Glutamatergic neuron (in vitro differentiated cells): ENCODE data around the gene MAP2. TPM values are rescaled to one million over a fixed set of nuclear protein-coding genes. Genes with fewer than 3 reads are reported as not detected.

ENCODE experiments used
- DNase-seq: peaks from one replicate; pipeline ENCODE4 v3.0.0; 2022
- H3K27ac Mint-ChIP-seq: one replicate; pipeline ENCODE4 v1.8.0; 2020; ENCODE audit warnings: mild to moderate bottlenecking, mixed read lengths, inconsistent platforms; ENCODE audit not compliant: unreplicated experiment
- H3K27me3 Mint-ChIP-seq: one replicate; pipeline ENCODE4 v1.8.0; 2020; ENCODE audit warnings: mild to moderate bottlenecking, moderate library complexity, mixed read lengths, inconsistent platforms; ENCODE audit not compliant: unreplicated experiment
- H3K36me3 Mint-ChIP-seq: one replicate; pipeline ENCODE4 v1.8.0; 2020; ENCODE audit warnings: mild to moderate bottlenecking, mixed read lengths, inconsistent platforms; ENCODE audit not compliant: unreplicated experiment
- H3K4me1 Mint-ChIP-seq: one replicate; pipeline ENCODE4 v1.8.0; 2020; ENCODE audit warnings: mild to moderate bottlenecking, low read depth, mixed read lengths, inconsistent platforms; ENCODE audit not compliant: unreplicated experiment
- H3K4me3 Mint-ChIP-seq: one replicate; pipeline ENCODE4 v1.8.0; 2020; ENCODE audit warnings: mild to moderate bottlenecking, mixed read lengths, inconsistent platforms; ENCODE audit not compliant: unreplicated experiment
- H3K9me3 Mint-ChIP-seq: one replicate; pipeline ENCODE4 v1.8.0; 2020; ENCODE audit warnings: mild to moderate bottlenecking, moderate library complexity, mixed read lengths, inconsistent platforms; ENCODE audit not compliant: unreplicated experiment
- total RNA-seq: library from RNA; stranded (reverse); fragmentation: NEBNext Ultra II Directional; extraction: Animal tissue kit (Norgen Biotek cat#: 25700); gene quantifications from one replicate; pipeline ENCODE4 v1.2.1, GENCODE V29; 2021; ENCODE audit not compliant: unreplicated experiment
- TF ChIP-seq, protein P1 (sequence below): fragments of 200-600 bp; sonication (generic); IDR thresholded peaks from one replicate; pipeline ENCODE4 v1.5.0; 2021; ENCODE audit not compliant: partially characterized antibody, unreplicated experiment

The MAP2 gene
- total RNA-seq, 1 donor from 2014 or later: 177 TPM

DNA sequence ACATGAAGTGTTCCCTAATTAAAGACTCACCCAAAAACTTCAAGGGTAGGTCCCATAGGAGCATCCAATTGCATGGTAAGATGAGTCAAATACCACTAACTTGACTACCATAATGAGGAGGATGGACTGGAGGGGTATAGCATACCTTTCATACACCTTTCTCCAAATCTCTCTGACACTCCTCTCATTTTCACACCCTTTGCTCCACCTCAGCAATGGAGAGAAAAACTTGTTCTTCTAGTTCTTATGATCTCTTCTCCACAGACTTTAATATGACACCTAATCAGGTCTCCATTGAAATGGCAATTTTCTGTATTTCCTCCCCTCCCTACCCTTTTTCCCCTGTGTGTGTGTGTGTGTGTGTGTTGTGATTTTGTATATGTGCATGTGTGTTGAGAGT is 41.1 kb upstream of the MAP2 start:
- TF ChIP-seq, protein P1, sequence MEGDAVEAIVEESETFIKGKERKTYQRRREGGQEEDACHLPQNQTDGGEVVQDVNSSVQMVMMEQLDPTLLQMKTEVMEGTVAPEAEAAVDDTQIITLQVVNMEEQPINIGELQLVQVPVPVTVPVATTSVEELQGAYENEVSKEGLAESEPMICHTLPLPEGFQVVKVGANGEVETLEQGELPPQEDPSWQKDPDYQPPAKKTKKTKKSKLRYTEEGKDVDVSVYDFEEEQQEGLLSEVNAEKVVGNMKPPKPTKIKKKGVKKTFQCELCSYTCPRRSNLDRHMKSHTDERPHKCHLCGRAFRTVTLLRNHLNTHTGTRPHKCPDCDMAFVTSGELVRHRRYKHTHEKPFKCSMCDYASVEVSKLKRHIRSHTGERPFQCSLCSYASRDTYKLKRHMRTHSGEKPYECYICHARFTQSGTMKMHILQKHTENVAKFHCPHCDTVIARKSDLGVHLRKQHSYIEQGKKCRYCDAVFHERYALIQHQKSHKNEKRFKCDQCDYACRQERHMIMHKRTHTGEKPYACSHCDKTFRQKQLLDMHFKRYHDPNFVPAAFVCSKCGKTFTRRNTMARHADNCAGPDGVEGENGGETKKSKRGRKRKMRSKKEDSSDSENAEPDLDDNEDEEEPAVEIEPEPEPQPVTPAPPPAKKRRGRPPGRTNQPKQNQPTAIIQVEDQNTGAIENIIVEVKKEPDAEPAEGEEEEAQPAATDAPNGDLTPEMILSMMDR: no peak
- H3K27ac Mint-ChIP-seq: no peak overlapping the region
- no peaks in the 10 kb centered on the region for H3K4me1 Mint-ChIP-seq
- no peaks in the 10 kb centered on the region for H3K36me3 Mint-ChIP-seq
- DNase-seq: no peak
- no peaks in the 10 kb centered on the region for H3K9me3 Mint-ChIP-seq
- H3K4me3 Mint-ChIP-seq: no peak overlapping the region
- no peaks in the 10 kb centered on the region for H3K27me3 Mint-ChIP-seq

DNA sequence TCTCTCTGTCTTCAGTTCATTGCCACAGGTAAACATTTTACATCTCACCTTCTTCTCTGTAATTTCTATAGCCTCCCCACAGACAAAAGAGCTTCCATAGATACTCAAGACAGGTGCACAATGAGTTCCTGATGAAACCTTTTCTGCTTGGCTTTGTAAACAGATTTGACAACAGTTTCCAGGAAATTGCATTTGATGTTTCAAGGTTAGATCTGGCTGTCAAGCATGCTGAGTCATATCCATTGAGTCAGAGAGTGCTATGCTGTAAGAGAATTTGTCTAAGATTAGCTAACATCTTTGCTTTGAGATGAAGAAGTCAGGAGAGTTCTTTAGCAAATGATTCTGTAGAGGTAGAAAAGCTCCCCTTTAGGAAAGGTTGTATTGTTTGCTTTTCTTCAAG is 40.6 kb upstream of the MAP2 start:
- Mint-ChIP-seq H3K36me3 (no peaks in the 10 kb centered on the region), H3K9me3 (no peaks in the 10 kb centered on the region), H3K27ac (no peak overlapping the region), H3K4me3 (no peak overlapping the region), H3K4me1 (no peaks in the 10 kb centered on the region), H3K27me3 (no peaks in the 10 kb centered on the region)
- TF ChIP-seq, protein P1: no peak
- no peak for DNase-seq

DNA sequence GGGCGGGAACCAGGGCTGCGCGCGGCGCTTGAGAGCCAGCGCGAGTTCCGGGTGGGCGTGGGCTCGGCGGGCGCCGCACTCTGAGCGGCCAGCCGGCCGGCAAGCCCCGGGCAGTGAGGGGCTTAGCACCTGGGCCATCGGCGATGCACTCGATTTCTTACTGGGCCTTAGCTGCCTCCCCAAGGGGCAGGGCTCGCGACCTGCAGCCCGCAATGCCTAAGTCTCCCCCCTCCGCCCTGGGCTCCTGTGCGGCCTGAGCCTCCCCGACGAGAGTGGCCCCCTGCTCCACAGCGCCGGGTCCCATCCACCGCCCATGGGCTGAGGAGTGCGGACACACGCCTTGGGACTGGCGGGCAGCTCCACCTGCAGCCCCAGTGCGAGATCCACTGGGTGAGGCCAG is 36.5 kb upstream of the MAP2 start:
- H3K4me3 Mint-ChIP-seq: no peak overlapping the region
- TF ChIP-seq, protein P1: no peak
- H3K27me3 Mint-ChIP-seq: no peaks in the 10 kb centered on the region
- H3K4me1 Mint-ChIP-seq: no peaks in the 10 kb centered on the region
- no peaks in the 10 kb centered on the region for H3K9me3 Mint-ChIP-seq
- no peak for DNase-seq
- no peaks in the 10 kb centered on the region for H3K36me3 Mint-ChIP-seq
- no peak overlapping the region for H3K27ac Mint-ChIP-seq

DNA sequence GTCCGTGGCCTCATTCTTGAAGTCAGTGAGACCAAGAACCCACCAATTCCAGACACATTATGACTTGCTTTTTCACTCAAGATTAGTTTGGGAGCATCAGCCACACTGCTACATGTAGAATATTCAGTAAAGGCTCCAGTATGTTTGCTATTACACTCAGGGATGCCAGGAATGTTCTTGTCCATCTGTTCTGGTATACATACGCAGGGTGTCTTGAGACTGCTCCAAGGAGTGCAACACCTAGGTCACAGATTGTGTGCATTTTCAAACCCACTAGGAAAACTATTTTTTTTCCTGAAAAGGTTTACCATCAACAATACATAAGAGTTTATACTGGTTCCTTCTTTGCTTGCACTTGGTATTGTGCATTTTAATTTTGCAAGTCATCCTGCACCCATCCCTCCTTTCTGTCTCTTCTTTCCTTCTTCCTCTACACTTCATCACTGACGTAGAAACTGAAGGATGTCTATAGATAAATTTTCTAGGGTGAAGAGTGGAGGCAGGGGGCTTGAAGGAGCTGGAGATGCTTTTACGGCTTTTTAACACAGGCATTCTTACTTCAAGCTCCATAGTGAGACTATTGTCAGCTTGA is 35.3 kb upstream of the MAP2 start:
- TF ChIP-seq, protein P1: no peak
- Mint-ChIP-seq H3K27ac (no peak overlapping the region), H3K36me3 (no peaks in the 10 kb centered on the region), H3K4me3 (no peak overlapping the region), H3K4me1 (no peaks in the 10 kb centered on the region), H3K27me3 (no peaks in the 10 kb centered on the region), H3K9me3 (no peaks in the 10 kb centered on the region)
- DNase-seq: no peak

DNA sequence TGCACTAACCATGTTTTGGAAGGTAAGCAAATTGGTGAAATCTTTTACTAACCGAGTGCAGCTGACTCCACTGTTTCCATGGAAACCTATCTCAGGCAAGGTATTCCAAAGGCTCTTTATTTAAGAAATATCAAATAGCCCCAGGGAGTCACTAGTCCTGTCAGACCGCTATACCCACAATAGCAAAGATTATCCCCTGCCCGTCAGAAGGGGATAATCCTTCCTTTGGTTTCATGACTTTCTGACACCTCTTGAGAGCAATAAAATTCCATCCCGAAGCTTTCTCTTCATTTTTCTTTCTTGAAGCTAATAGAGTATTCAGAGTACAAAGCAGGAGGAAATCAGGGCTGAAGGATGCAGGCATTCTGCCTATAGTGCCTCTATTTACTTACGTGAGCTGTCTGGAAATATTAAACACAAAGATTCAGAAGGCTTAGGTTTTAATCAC is 34.7 kb upstream of the MAP2 start:
- Mint-ChIP-seq H3K4me1 (no peaks in the 10 kb centered on the region), H3K9me3 (no peaks in the 10 kb centered on the region), H3K27me3 (no peaks in the 10 kb centered on the region), H3K27ac (no peak overlapping the region), H3K4me3 (no peak overlapping the region), H3K36me3 (no peaks in the 10 kb centered on the region)
- DNase-seq: no peak
- TF ChIP-seq, protein P1: no peak
